Right lung (tissue), 5 donors: Measurements from ENCODE around the gene NKRF. TPM values are rescaled to one million over a fixed set of nuclear protein-coding genes. Genes with fewer than 3 reads are reported as not detected.
A peak's percentile ranks its signal among the peaks of the same experiment; 100 is the strongest.

Source experiments
- DNase-seq, 2 donors: peaks; one replicate each; pipeline ENCODE4 v3.0.0-alpha.2; 2013
- polyA plus RNA-seq, 5 donors: library from polyadenylated mRNA; unstranded; fragments of 120-200 nt; gene quantifications; one replicate each; pipeline versions ENCODE4 v1.2.1 to v1.2.3, GENCODE V29; 2013; ENCODE audit warnings: inconsistent platforms in 1 of 5, low replicate concordance in 1 of 5; ENCODE audit not compliant: insufficient read length in 5 of 5, insufficient read depth in 1 of 5

NKRF gene
- polyA plus RNA-seq, 5 donors: 10.5 to 13.4 (median 12.4) TPM

DNA sequence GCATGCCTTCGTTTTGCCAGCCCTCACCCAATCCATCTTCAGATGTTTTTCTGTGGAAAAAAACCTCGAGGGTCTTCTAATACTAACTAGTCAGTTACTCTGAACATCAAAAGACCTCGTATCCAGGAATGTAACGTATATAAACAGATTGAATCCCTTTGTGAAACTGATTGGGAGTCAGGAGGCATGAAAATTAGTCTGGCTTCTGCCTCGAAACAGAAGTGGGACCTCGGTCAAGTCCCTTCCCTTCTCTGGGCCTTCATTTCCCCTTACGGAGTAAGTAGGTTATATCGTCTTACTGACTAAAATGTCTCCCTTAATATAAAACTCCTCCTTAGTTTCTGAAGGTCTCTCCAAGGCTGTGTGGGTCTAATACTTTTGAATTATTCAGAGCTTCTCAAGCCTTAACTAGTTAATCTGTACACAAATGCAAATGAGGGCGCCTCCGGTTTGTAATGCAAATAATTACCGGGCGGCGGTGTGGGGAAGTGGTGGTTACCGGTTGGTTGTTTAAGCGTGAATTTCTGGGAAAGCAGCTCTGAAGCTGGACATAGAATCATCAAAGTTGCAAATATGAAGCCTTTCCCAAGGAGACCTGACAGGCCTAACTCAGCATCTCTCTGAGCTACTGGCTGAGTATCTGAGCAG is 11.4 kb upstream of the NKRF start:
- no peak for DNase-seq

GRCh38 chrX:119614776-119615175 is 8.6 kb upstream of the NKRF start:
- DNase-seq: no peak

DNA sequence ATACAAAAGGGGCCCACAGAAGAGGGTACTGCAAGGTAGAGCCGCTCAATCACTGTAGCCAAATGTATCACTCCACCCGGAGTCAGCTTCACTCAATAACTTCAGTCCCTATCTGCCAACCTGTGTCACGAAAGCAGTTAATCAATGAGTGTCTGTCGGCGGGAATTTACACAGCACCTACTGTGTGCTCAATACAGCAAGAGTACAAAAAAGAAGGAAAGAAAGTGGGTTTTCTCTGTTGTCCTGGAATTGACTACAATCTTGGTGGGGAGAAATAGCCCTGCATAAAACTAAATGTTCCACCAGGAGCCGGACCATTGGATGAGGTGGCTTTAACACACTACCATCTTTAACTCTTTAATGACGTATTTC is 780 bp upstream of the NKRF start:
- DNase-seq: no peak

DNA sequence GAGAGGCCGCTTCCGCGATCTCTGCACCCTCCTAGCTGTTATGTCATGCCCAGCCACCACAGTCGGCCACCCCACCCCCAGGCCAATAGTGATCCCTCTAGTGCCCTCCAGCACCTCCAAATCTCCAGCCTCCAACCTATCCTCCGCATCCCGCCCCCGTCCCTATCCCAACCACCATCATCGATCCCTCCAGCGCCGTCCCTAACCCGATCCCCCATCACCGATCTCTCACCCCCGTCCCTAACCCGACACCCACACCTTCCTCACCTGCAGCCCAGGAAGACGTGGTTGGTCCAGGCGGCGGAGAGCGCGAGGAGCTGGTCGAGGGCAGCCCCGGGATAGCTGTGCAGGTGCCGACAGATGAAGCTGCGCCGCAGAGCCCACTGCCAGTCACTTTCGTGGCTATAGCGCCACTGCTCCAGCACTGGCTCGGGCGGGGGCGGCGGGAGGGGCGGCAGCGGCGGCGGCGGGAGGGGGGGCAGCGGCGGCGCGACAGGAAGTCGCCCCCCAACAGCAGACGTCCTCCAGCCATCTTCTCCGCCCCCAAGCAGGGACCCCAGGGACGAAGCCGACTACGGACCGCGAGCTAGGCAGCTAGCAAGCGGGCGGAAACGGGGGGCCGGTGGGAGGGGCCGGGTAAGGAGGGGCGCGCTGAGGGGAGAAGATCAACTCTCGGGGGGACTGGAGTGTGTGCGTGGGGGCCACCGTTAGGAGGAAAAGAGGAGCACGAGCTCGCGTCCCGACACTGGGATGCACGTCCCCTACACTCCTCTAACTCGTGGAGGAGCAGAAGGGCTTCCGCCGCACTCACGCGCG is 552 bp downstream of the NKRF start:
- no peak for DNase-seq

- peak in 1 of 2 donors; percentile 2 for DNase-seq
Measured at GRCh38 chrX:119604766-119605463, 1.3 kb downstream of the NKRF start.

GRCh38 chrX:119602701-119603255 is 3.4 kb downstream of the NKRF start:
- no peak for DNase-seq

GRCh38 chrX:119589810-119590209 is 16.4 kb downstream of the NKRF start:
- DNase-seq: no peak

- DNase-seq: no peak
Measured at GRCh38 chrX:119583431-119584059, 22.7 kb downstream of the NKRF start.

- no peak for DNase-seq
Measured at GRCh38 chrX:119579414-119579813, 26.8 kb downstream of the NKRF start.

DNA sequence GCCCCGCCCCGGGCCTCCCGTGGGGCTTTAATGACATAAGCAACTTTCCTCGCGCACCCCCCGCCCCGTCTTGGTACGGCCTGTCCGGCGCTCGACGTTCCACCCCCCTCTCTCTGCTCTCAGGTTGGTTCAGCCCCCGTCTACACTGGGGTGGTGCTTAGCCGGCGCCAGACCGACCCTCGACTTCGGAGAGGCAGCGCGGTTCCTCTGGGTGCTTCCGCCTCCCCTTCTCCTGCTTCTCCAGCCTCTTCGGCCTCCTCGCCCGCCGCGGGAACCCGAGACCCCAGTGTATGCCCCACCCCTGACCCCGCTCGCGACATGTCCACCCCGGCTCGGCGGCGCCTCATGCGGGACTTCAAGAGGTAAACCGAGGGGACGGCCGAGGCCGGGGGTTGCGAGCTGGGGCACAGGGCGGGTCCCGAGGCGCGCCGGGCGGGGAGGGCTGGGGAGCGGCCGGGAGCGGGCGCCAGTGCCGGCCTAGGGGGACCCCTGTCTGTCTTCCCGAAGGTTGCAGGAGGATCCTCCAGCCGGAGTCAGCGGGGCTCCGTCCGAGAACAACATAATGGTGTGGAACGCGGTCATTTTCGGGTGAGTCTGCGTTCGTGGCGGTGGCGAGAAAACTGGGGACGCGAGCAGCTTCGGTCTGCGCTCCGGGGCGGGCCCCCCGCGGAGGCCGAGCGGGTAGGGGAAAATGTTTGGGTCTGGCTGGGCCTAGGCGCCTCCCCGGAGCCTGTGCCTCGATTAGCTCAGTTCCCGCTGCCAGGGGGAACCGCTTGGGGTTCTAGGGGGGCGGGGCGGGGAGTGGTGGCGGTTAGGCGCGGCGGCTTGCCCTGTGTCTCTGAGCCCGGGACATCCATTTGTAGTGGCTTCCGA is 31.6 kb downstream of the NKRF start, which contains the start of gene UBE2A:
UBE2A (plus strand) TSS at position 170 of the 873 bp plus-strand sequence; CDS start at position 319, 149 bp downstream.
- peak; percentile 87 to 90 for DNase-seq

DNA sequence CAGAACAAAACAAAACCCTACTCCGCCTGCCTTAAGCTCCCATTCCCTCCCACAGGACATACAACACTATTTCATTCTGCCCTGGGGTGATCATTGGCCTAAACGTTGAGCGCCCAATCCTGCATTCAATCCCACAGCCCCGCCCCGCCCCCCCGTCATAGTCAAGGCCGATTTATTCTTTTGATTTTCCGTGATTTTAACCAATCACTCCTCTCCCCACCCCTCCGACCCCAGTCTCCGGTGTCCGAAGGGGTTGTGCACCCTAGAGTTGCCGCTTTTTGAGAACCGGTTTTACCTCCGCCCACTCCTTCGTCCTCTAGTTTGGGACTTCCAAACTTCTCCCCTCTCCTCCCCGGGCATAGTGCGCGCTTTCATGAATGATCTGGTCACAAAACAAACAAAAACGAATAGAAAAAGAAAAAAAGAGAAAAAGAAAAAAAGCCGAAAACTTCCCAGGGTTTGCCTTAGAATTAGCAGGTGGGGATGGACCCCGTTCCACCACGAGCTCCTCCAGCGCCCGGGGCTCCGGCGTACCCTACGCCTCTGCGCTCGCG is 32.3 kb downstream of the NKRF start:
- DNase-seq: no peak

DNA sequence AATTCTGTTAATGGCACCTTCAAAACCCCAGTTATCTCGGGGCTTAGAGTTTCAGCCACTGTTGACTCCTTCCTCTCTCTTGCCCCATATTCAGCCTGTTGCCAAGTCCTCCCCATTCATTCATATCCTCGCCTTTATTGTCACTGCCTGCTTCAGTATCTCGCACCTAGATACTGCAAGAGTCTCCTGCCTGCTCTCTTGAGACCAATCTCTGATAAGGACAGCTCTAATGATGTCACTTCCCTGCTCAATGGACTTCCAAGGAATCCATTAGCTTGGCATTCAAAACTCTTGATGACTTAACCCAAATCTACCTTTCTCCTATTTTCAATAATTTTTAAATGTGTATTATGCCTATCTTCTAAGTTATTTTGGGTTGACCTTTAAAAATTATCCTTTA is 33.0 kb downstream of the NKRF start:
- DNase-seq: no peak

DNA sequence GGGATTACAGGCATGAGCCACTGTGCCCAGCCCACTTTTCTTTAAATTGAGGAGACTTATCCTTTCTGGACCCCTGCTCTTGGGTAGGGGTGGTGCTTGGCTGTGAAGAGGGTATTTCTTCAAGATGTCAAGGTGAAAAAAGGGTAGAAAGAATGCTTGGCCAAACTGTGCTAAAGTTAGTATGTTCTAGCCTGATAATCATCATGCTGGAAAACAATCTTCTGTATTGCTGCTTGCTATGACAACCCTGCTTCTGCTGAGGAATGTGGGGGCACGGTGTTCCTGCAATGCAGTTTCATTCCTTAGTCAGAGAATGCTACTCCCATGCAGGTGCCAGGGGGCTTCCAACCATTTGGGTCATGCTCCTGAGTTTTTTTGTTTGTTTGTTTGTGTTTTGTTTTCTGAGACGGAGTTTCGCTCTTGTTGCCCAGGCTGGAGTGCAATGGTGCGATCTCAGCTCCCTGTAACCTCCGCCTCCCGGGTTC is 35.8 kb downstream of the NKRF start:
- no peak for DNase-seq

DNA sequence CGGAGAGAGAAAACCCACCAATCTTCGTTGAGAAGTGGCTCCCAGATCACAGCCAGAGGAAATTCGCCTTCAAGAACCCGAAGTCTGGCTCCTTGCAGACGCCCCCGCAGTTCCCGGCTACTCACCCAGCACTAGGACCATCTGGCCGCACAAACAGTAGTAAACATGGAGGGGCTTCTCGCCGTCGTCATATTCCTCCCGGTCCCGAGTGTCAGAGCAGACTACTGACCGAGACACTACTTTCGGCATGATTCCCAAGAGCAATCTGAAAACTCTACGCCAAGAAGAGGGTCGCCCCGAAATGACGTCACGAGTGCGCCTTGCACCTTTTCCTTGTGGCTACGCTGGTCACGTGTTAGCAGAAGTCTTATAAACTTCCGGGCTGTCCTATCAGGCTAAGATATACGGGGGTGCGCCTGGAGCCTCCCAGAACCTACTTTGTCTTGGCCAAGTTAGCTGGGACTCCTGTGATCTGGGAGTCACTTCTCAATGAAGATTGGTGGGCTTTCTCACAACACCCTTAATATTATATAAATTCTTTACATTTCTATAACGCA is 41.0 kb downstream of the NKRF start, which contains the start of gene STEEP1:
STEEP1 (minus strand) TSS at position 303 of the 557 bp plus-strand sequence; CDS start at position 249, 54 bp downstream.
- DNase-seq: peak; percentile 86 to 89

DNA sequence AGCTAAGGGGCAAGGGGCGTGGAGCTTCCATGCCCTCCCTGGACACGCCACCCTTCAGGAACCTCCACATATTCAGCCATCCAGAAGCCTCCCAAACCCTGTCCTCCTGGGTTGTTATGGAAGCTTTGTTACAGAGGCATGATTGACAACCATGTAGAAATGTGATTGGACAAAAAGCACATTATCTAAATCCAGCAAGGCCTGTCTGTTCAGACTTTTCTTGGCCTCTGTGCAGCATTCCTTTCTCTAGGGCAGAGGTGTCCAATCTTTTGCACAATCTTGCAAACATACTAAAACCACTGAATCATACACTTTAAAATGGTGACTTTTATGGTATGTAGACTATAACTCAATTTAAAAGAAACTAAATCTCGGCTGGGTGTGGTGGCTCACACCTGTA is 53.7 kb downstream of the NKRF start:
- no peak for DNase-seq

DNA sequence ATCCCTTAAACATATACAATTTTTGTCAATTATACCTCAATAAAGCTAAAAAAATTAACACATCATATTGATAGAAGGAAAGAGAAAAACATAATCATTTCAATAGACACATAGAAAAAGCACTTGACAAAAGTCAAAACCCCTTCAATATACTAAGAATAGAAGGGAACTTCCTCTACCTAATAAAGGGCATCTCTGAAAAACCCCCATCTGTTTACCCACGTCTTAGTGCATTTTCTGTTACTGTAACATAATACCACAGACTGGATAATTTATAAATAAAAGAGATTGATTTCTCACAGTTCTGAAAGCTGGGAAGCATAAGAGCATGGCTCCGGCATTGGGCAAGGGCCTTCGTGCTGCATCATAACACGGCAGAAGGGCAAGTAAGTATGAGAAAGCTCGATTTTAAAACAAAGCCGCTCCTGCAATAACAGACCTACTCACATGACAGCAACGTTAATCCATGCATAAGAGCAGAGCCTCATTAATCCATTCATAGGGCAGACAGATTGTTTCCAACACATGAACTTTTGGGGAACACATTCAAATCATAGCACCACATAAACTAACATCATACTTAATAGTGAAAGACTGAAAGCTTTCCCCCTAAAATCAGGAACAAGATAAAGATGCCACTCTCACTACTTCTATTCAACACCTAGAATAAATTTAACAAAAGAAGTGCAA is 56.8 kb downstream of the NKRF start:
- no peak for DNase-seq

GRCh38 chrX:119541188-119541587 is 65.0 kb downstream of the NKRF start:
- no peak for DNase-seq

- DNase-seq: no peak
Measured at GRCh38 chrX:119539872-119540271, 66.4 kb downstream of the NKRF start.
